Activated CD4-positive, alpha-beta T cell treated with anti-CD3 and anti-CD28 coated beads, Interleukin-2, amount 50 U/mL, for 4 hours (primary cell): ENCODE data around the gene GREB1.

Experiments used
- DNase-seq, 2 experiments: peaks; one replicate each; pipeline ENCODE4 v3.0.0-alpha.2; 2020

GREB1 gene

DNA sequence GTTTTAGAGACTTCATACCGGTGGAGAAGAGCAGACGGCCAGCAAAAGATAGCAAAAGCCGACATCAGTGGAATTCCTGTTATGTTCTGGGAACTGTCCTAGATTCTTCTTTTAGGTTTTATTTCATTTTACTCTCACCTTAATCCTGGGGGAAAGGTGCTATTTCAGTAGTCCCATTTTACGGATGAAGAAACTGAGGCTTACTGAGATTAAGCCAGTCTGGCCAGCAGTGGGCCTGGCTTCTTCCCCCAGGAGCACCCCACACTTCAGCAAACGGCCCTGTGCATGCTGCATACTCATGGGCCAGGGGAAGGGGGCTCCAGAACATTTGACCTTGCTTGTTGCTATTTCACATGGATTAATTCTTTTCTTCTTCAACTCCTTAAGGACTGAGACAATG, 79.5 kb downstream of the GREB1 start:
- DNase-seq = no peak

DNA sequence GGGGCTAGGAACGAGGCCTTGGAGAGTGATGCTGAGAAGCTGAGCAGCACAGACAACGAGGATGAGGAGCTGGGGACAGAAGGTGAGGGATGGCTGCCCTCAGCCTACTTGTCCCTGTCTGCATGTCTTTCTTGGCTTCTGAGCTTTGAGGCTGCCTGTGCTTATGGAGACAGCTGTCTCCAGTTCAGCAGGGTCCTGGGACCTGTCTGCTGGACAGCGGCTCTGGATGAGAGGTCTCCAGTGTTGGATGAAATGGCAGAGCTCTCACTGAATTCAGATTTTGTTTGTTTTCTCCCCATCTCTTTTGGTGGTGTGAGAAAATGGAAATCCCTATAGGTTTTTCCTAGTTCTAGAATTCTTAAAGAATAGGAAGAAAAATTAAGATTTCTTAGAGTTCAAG, 81.4 kb downstream of the GREB1 start:
- no peak for DNase-seq

DNA sequence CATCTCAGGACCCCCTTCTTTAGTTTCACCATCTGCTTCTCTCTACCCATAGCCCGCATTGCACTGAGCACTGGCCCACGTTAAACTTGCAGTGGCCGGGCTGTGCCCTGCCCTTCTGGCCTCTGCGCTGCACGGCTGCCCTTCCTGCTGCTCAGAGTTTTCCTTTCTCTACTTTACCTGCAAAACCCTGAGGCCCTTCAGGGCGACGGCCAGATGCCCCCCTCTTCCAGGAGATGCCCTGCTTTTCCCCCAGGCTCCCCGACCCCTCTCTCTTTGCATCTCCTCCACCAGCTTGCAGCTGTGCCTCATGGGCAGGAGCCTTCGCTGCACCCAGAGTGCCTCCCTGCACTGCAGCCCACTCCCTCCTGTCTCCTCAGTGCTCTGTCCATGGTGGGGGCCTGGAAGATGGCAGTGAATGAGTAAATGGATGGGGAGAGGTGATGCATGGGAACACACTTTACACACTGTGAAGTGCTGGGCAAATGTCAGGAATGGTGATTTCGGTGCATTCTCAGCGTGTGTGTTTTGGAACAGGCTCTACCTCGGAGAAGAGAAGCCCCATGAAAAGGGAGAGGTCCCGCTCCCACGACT, 82.3 kb downstream of the GREB1 start:
- DNase-seq = no peak

- no peak for DNase-seq
Observed at GRCh38 chr2:11616851-11617415, 83.1 kb downstream of the GREB1 start.

DNA sequence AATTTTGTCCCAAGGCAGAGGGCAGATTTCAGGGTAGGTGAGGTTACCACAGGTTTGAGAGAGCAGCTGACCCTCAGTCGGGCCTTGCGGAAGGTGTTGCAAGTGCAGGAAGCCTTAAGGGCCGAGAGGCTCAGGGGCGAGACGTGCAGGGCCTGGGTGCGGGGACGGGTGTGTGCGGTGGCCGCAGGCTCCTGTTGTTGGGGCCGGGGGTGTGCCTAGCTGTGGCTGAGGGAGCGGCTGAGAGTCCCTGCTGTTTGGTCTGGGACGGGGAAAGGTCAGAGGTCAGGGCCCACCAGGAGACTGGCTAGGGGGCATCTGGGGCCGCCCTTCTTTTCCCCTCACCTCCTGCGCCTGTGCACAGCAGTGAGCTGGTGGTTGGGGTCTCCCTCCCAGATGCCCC, 83.7 kb downstream of the GREB1 start:
- no peak for DNase-seq

DNA sequence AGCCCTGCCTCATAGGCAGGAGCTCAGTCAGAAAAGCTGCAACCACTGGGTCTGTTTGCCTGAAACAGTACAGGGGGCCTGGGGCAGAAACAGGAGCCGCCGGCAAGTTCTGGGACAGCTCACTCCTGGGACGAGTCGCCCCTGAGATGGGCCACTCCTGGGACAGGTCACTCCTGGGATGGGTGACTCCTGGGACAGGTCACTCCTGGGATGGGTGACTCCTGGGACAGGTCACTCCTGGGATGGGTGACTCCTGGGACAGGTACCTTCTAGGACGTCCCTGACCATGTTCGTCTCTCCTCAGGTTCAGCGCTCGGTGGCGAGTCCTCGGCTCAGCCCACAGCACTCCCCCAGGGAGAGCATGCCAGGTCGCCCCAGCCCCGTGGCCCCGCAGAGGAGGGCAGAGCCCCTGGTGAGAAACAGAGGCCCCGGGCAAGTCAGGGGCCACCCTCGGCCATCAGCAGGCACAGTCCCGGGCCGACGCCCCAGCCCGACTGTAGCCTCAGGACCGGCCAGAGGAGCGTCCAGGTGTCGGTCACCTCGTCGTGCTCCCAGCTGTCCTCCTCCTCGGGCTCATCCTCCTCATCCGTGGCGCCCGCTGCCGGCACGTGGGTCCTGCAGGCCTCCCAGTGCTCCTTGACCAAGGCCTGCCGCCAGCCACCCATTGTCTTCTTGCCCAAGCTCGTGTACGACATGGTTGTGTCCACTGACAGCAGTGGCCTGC, 84.3 kb downstream of the GREB1 start:
- DNase-seq = no peak

- DNase-seq = no peak
Observed at GRCh38 chr2:11618708-11619062, 84.8 kb downstream of the GREB1 start.

GRCh38 chr2:11621410-11621809, 87.6 kb downstream of the GREB1 start:
- no peak for DNase-seq

DNA sequence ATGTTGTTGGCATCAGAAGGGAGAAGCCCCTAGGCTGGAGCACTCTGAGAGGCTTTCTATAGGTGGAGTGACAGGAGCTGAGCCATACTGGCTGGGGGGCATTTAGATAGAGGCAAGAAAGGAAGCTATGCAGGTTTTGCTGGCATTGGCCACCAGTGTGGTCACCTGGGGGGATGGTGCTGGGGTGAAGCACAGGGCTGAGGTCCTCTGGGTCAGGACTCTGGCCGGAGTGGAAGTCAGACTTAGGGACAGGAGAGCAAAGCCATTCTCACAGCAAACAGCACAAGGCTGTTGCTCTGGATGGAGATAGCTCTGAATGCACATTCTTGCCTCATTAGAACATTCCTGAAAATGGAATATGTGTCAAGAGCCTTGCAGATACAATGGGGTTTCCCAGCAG, 88.8 kb downstream of the GREB1 start:
- DNase-seq = no peak

DNA sequence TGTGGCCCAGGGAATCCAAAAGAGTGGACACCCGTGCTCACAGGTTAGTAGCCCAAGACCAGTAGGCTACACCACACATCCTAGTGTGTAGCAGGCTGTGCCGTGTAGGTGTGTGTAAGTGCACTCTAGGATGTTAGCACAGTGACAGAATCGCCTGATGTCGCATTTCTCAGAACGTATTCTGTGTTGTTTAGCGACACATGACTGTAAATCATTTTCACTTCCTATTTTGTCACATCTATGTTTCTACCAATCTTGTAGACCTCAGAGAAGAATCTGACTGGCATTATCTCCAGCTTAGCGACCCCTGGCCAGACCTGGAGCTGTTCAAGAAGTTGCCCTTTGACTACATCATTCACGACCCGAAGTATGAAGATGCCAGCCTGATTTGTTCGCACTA, 91.0 kb downstream of the GREB1 start:
- DNase-seq = no peak

GRCh38 chr2:11625671-11626070, 91.8 kb downstream of the GREB1 start:
- no peak for DNase-seq

DNA sequence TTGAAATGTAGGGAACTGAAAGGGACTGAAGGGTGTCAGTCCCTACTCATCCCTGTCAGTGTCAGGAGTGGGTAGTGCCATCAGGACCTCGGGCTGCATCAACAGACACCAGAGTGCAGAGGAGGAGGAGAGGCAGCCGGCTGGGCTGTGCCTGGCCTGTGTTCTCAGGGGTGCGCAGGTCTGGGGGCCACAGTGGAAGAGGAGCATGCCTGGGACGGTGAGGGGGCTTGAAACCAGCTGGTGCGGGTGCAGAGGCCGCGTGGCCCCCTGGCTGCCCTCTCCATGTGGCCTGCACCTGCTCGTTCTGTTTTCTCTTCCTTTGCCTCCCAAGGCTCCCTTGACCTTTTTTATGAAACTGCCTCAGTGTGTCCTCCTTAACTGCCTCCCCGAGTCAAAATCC, 94.8 kb downstream of the GREB1 start:
- no peak for DNase-seq

DNA sequence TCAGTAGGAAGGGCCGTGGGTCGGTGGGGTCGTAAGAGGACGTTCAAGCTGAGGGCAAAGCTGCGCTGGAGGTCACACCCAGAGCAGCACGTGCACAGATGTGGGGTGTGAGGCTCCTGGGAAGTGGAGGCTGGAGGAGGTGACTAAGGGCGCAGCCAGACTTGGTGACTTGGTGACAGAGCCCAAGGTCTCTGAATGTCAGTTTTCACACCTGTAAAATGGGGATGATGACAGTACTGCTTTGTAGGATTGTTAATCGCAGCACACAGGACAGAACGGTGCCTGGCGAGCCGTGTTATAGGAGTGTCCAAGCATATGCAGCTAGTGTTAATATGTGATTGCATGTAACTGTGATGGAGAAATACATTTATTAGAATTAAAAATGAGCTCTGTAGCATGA, 95.4 kb downstream of the GREB1 start:
- DNase-seq = no peak

- no peak for DNase-seq
Observed at GRCh38 chr2:11629851-11630250, 96.0 kb downstream of the GREB1 start.

DNA sequence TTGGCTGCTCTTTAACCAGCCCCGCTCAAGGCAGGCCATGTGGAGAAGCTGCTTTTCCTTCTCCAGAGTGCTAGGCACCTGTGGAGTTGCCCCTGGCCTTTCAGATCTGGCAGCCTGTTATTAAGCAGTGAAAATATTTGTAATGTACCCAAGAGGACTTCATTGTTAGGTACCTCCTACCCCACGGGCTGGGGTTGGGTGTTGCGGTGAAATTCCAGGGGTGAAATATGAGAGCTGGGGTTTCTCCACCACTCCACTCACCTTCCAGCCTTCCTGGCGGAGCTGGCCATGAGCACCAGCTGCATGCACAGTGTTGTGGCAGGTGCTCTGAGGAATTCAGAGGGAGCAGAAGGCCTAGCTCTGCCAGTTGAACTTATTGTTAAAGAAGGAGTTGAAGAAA, 97.0 kb downstream of the GREB1 start:
- no peak for DNase-seq

DNA sequence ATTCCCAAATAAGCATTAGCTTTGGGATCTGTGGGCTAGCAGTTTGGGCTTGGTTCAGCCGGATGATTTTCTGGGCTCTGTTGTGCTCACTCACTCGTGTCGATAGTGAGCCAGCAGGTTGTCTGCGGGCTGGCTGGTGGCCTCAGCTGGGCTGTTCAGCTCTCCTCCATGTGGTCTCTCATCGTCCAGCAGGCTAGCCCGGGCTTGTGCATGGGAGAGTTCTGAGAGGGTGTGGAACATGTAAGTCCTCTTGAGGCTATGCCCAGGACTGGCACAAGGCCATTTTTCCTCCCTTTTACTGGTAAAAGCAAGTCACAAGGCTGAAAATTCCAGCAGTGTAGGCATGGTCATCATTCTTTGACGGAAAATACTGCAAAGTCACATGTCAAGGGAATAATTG, 97.6 kb downstream of the GREB1 start:
- no peak for DNase-seq

DNA sequence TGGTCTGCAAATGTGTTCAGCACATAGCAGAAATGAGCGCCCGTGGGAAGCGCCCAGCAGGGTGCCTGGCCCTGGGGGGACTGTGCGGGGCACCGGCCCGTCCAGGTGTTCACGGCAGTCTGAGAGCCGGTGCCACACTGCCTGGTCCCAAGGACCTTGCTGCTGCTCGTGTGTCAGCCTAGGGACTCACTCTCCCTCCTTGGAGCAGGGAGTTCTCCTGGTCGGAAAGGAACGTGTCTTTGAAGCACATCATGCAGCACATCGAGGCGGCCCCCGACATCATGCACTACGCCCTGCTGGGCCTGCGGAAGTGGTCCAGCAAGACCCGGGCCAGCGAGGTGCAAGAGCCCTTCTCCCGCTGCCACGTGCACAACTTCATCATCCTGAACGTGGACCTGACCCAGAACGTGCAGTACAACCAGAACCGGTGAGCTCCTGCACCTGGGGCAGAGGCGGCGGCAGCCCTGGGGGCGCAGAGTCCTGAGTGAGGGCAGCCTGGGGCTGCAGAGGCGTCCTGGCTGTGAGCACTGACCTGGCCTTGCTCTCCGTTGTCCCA, 100.2 kb downstream of the GREB1 start:
- DNase-seq = no peak

DNA sequence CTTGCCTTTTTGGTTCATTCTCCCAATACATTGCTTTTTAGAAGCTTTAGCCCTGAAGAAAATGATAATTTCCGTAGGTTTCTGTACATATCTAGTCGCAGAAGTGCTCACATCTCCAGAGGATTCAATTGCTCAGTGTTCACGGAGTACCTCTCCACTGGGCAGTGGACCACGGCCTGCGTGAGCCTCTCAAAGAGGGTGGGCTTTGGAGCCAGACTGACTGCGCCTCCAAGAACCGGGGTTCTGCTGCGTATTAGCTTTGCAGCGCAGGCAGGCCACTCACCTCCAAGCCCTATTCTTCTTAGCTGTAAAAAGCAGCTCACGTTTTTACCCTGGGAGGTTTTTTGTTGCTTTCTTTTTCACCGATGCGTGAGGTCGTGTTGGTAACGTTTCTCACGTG, 100.7 kb downstream of the GREB1 start:
- DNase-seq = no peak

- no peak for DNase-seq
Observed at GRCh38 chr2:11635141-11635540, 101.3 kb downstream of the GREB1 start.

- DNase-seq = no peak
Observed at GRCh38 chr2:11636593-11637295, 102.9 kb downstream of the GREB1 start.

DNA sequence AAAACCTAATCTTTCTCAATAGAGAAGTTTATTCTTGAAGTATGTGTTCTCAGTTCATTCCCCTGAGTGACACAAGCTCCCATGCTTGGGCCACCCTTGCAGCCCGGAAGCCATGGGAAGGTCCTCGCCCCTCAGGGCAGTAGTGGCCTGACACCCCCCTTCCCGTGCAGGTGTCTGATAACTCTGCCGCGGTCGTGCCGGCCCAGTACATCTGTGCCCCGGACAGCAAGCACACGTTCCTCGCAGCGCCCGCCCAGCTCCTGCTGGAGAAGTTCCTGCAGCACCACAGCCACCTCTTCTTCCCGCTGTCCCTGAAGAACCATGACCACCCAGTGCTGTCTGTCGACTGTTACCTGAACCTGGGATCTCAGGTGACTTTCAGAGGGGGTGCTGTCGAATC, 103.7 kb downstream of the GREB1 start:
- DNase-seq = no peak

DNA sequence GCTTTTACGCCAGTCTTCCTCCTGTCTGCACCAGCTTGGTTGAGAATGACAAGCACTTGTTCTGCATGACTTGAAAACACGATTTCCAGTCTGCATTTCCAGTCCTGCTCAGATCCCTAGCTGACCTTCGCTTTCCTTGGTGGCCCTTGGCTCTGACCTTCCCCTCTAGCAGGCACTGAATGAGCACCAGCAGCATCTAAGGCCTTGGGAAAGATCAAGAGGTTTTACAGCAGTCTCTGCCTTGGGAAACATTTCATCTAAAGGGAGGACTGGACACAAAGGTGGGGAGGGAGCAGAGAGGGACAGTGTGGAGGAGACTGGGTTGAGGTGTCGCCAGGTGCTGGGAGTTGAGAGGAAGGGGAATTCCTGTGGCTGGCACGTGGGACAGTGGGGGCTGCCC, 105.7 kb downstream of the GREB1 start:
- no peak for DNase-seq

- no peak for DNase-seq
Observed at GRCh38 chr2:11640132-11640531, 106.3 kb downstream of the GREB1 start.

GRCh38 chr2:11642972-11643371, 109.1 kb downstream of the GREB1 start:
- DNase-seq = no peak
